ENCODE data around the gene RPH3AL.

- TF ChIP-seq, protein P1, sequence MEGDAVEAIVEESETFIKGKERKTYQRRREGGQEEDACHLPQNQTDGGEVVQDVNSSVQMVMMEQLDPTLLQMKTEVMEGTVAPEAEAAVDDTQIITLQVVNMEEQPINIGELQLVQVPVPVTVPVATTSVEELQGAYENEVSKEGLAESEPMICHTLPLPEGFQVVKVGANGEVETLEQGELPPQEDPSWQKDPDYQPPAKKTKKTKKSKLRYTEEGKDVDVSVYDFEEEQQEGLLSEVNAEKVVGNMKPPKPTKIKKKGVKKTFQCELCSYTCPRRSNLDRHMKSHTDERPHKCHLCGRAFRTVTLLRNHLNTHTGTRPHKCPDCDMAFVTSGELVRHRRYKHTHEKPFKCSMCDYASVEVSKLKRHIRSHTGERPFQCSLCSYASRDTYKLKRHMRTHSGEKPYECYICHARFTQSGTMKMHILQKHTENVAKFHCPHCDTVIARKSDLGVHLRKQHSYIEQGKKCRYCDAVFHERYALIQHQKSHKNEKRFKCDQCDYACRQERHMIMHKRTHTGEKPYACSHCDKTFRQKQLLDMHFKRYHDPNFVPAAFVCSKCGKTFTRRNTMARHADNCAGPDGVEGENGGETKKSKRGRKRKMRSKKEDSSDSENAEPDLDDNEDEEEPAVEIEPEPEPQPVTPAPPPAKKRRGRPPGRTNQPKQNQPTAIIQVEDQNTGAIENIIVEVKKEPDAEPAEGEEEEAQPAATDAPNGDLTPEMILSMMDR (IDR thresholded peaks at IDR 0.05) = no peak
- no peak for TF ChIP-seq POLR2A (IDR thresholded peaks at IDR 0.05)
Measured at GRCh38 chr17:162689-163088, 189.9 kb downstream of the RPH3AL start.
